ENCODE data around the gene PTGFRN.
"Not testable (repeated sequence)": the region's sequence is repeated elsewhere in the genome, so short reads cannot be mapped to it uniquely, and the experiment has no call there.

The PTGFRN gene

DNA sequence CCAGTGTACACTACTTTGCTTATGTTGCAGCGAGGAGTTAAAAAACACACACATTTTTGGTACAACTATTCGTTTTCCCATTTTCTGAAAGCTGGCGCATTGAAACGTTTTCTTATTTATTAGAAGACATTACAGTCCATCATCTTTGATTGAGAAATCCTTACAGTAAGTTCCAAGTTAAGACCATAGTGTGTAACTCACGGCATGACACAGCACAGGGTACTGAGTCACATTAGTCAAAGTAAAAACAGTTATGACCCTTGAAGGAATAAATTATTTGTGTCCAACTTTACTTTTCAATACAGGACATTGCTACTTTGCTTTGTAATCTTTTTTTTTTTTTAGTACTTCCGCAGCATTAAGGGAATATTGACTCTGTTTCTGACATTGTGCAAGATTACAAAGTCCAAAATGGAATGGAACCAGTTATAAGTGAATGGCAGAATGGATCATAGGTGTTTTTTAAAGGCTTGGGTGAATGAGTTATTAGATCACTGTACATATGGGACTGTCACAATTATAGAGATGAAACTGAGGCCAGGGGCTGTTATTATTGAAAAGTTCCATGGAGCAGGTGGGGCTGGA is 11.7 kb downstream of the PTGFRN start:
- H3K4me3 ChIP-seq (ENCODE audit: low read length) = no peak overlapping the region
- H3K27ac ChIP-seq (ENCODE audit: low read length) = no peak overlapping the region
- H3K4me1 ChIP-seq (ENCODE audit: insufficient read depth, low read length) = no peaks in the 10 kb centered on the region
- H3K9me3 ChIP-seq (ENCODE audit: insufficient read depth, low read depth, low read length) = no peaks in the 10 kb centered on the region
- H3K27me3 ChIP-seq (ENCODE audit: insufficient read depth, low read length) = no peaks in the 10 kb centered on the region
- no peak overlapping the region for H3K9ac ChIP-seq (ENCODE audit: low read depth, low read length)
- H3K36me3 ChIP-seq (ENCODE audit: insufficient read depth, low read depth, low read length) = no peaks in the 10 kb centered on the region

DNA sequence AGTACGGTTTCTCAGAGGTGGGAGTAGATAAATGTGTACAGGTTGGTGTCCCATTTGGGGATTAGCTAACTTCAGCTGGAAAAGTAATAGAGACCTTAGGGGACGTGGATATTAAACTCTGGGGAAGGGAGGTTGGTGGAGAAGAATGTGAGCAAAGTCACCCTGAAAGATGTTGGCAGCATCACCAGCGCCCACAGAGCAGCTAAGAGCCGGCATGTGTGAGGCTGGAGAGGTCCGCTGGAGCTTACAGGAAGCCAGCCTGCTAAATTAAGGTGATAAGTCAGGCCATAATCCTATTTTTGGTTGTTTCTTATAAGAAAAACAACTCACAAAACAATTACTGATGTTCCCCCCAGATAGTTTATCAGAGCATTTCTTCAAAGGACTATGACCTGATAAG is 12.2 kb downstream of the PTGFRN start:
- Histone ChIP-seq H3K27me3 (ENCODE audit: insufficient read depth, low read length) (no peaks in the 10 kb centered on the region), H3K27ac (ENCODE audit: low read length) (no peak overlapping the region), H3K9me3 (ENCODE audit: insufficient read depth, low read depth, low read length) (no peaks in the 10 kb centered on the region), H3K4me1 (ENCODE audit: insufficient read depth, low read length) (no peaks in the 10 kb centered on the region), H3K36me3 (ENCODE audit: insufficient read depth, low read depth, low read length) (no peaks in the 10 kb centered on the region), H3K9ac (ENCODE audit: low read depth, low read length) (no peak overlapping the region), H3K4me3 (ENCODE audit: low read length) (no peak overlapping the region)

DNA sequence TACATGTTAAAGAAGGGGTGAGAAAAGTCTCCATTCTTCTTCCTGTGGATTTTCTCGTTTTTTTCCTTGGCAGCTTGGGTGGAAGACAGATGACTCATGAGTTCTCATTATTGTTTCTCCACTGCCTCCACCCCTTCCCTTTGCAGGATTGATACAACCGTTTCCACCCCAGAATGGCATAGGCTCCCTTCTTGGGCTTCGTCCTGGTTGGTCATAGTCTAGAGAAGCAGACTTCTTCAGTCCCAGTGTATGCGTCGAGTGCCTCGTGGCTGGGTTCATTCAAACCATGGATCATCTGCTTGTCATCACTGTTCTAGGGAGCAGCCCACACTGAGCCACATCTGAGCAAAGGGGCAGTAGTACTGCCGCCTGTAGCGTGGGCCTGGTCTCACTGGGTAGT is 13.7 kb downstream of the PTGFRN start:
- H3K9me3 ChIP-seq (ENCODE audit: insufficient read depth, low read depth, low read length) = no peaks in the 10 kb centered on the region
- H3K9ac ChIP-seq (ENCODE audit: low read depth, low read length) = no peak overlapping the region
- H3K27ac ChIP-seq (ENCODE audit: low read length) = no peak overlapping the region
- H3K36me3 ChIP-seq (ENCODE audit: insufficient read depth, low read depth, low read length) = no peaks in the 10 kb centered on the region
- H3K4me1 ChIP-seq (ENCODE audit: insufficient read depth, low read length) = peaks cover 5% of the 10 kb centered on the region; the same call in 1 of the 2 replicates
- H3K4me3 ChIP-seq (ENCODE audit: low read length) = no peak overlapping the region
- H3K27me3 ChIP-seq (ENCODE audit: insufficient read depth, low read length) = no peaks in the 10 kb centered on the region

DNA sequence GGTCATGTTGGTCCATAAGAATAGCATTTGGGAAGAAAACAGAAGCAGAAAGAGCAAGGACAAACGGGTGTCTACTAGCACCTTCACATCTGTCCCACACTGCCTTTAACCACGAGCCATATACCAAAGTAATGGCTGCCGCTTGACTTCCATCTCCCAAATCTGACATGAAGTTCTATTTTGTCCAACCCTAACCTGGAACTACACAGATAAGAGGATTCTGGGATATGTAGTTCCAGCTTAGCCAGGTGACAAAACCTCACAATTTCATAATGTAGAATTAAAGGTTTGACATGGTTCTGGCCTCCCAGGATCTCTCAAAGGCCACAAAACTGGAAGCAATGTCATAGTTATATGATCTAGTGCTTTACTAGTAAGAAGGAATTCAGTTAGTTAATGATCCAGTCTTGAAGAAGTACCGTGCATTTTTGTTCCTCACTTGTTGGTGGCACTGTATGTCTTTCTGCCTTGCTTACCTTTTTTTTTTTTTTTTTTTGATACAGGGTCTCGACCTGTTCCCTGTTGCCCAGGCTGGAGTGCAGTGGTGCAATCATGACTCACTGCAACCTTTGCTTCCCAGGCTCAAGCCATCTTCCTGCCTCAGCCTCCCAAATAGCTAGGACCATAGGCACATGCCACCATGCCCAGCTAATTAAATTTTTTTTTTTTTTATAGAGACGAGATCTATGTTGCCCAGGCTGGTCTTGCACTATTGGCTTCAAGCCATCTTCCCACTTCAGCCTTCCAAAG is 17.5 kb downstream of the PTGFRN start:
- H3K36me3 ChIP-seq (ENCODE audit: insufficient read depth, low read depth, low read length) = no peaks in the 10 kb centered on the region
- H3K9me3 ChIP-seq (ENCODE audit: insufficient read depth, low read depth, low read length) = no peaks in the 10 kb centered on the region
- H3K27ac ChIP-seq (ENCODE audit: low read length) = no peak overlapping the region
- H3K4me3 ChIP-seq (ENCODE audit: low read length) = no peak overlapping the region
- H3K9ac ChIP-seq (ENCODE audit: low read depth, low read length) = no peak overlapping the region
- peaks cover 9% of the 10 kb centered on the region; the same call in 1 of the 2 replicates for H3K4me1 ChIP-seq (ENCODE audit: insufficient read depth, low read length)
- no peaks in the 10 kb centered on the region for H3K27me3 ChIP-seq (ENCODE audit: insufficient read depth, low read length)

DNA sequence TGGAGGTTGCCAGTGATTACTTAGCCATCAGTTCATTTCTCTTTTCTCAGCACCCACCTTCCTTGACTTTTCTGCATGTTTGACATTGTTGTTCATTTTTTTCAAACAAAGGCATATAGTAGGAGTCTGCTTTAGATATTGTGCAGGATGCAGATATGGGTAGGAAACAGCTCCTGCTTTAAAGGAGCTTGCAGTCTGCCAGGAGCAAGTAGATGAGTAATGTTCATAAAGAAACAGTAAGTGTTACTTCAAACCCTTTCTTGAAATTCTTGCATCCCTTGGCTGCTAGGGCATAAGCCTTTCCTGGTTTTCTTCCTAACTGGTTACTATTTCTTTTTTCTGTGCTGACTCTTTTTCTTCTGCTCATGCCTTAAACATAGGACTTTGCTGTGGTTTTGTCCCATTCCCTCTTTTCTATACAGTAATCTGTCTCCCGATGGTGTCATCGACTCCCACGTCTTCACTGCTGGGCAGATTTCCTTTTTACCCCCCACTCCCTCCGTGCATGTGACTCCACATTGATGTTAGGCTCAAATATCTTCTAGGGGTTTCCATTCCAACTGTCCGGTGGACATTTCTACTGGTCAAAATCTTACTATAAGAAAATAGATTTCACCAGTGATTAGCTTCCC is 20.4 kb downstream of the PTGFRN start:
- H3K9ac ChIP-seq (ENCODE audit: low read depth, low read length) = no peak overlapping the region
- H3K36me3 ChIP-seq (ENCODE audit: insufficient read depth, low read depth, low read length) = no peaks in the 10 kb centered on the region
- H3K4me1 ChIP-seq (ENCODE audit: insufficient read depth, low read length) = peaks cover 9% of the 10 kb centered on the region; the same call in 1 of the 2 replicates
- H3K9me3 ChIP-seq (ENCODE audit: insufficient read depth, low read depth, low read length) = no peaks in the 10 kb centered on the region
- H3K27me3 ChIP-seq (ENCODE audit: insufficient read depth, low read length) = no peaks in the 10 kb centered on the region
- H3K4me3 ChIP-seq (ENCODE audit: low read length) = no peak overlapping the region
- no peak overlapping the region for H3K27ac ChIP-seq (ENCODE audit: low read length)

DNA sequence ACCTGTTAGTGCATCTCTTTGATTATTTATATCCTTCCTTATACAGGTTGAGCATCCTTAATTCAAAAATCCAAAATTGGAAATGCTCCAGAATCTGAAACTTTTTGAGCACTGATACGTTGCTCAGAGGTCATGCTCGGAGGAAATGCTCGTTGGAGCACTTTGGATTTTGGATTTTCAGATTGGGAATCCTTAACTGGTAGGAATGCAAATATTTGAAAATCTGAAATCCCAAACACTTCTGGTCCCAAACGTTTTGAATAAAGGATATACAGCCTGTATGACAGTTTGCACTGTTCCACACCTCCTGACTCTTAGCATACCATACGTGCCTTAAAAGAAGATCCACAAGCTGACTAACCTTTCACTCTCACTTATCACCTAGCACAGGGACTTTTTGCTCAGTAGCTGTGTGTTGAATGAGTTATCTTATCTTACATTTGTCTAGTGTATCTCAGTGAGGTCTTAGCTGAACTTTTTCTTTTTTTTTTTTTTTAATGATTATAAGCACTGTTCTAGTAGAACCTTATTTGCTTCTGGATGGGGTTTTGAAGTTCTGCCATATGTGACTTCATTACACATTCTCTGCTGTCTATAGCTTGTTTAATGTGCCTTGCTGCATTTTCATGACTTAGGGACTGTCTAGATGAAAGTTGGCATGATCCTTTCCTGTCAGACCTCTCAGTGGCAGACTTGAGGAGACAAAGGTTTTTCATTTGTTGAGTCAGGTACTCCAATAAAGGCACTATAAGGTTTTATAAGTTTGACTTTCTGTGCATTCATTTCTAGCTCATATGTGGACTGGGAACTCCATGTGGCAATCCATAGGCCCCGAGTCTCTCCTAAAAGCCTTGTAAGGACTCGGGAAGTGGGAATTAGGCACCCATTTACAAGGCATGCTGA is 21.6 kb downstream of the PTGFRN start:
- H3K27me3 ChIP-seq (ENCODE audit: insufficient read depth, low read length) = no peaks in the 10 kb centered on the region
- no peak overlapping the region for H3K9ac ChIP-seq (ENCODE audit: low read depth, low read length)
- H3K9me3 ChIP-seq (ENCODE audit: insufficient read depth, low read depth, low read length) = no peaks in the 10 kb centered on the region
- no peak overlapping the region for H3K27ac ChIP-seq (ENCODE audit: low read length)
- H3K4me3 ChIP-seq (ENCODE audit: low read length) = no peak overlapping the region
- H3K36me3 ChIP-seq (ENCODE audit: insufficient read depth, low read depth, low read length) = no peaks in the 10 kb centered on the region
- peaks cover 9% of the 10 kb centered on the region; the same call in 1 of the 2 replicates for H3K4me1 ChIP-seq (ENCODE audit: insufficient read depth, low read length)

DNA sequence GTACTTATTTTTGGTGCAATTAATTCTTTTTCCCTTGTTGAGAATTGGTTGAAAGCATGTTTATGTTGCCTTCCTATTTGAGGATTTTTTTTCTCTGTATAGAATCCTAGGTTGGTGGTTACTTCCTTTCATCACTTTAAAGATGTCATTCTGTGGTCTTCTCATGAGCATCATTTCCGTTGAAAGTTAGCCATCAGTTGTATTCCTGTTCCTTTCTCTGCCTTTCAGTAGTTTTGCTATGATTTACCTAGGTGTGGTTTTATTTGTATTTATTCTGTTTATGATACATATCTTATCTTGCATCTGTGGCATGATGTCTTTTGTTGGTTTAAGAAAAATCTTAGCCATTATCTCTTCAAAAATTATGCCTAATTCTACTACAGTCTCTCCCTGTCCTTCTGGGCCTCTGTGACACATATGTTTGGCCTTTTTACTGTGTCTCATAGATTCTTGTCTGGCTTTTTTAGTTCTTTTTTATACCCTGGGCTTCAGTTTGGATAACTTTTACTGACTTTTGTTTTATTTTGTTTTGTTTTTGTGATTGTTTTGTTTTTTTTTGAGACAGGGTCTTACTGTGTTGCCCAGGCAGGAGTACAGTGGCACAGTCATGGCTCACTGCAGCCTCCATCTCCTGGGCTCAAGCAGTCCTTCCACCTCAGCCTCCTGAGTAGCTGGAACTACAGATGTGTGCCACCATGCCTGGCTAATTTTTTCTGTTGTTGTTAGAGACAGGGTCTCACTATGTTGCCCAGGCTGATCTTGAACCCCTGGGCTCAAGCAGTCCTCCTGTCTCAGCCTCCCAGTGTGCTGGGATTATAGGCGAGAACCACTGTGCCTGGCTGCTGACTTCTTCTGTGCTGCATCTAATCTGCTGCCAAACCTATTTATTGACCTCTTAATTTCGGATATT is 24.1 kb downstream of the PTGFRN start:
- Histone ChIP-seq H3K4me1 (ENCODE audit: insufficient read depth, low read length) (no peaks in the 10 kb centered on the region; the same call in 1 of the 2 replicates), H3K27me3 (ENCODE audit: insufficient read depth, low read length) (no peaks in the 10 kb centered on the region), H3K4me3 (ENCODE audit: low read length) (no peak overlapping the region), H3K9ac (ENCODE audit: low read depth, low read length) (no peak overlapping the region), H3K9me3 (ENCODE audit: insufficient read depth, low read depth, low read length) (no peaks in the 10 kb centered on the region), H3K36me3 (ENCODE audit: insufficient read depth, low read depth, low read length) (no peaks in the 10 kb centered on the region), H3K27ac (ENCODE audit: low read length) (no peak overlapping the region)

DNA sequence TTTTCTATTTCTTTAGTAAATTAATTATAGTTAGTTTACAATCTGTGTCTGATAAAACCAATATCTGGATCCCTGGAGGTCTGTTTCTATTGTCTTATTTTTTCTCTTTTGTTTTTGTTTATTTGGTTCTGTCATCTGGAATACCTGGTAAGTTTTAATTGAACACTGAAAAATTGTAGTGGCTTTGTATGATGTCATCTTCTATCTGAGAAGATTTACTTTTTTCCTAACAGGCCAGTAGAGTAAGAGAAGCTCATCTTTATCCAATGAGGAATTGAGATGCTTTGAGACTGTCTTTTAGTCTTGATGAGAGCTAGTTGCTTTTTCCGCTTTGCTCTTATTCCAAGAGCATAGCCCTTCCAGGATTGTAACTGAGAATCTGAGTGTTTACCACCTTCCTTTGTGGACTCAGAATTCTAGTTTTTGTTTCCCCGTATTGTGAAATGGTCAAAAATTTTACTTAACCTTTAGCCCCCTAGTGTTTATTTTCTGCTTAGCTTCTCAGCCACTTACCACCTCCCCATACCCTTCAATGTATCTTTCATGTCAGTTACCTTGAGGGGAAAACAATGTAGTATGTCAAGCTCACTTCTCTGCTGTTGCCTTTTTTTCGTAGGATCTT is 25.0 kb downstream of the PTGFRN start:
- Histone ChIP-seq H3K9ac (ENCODE audit: low read depth, low read length) (no peak overlapping the region), H3K4me3 (ENCODE audit: low read length) (no peak overlapping the region), H3K27me3 (ENCODE audit: insufficient read depth, low read length) (no peaks in the 10 kb centered on the region), H3K27ac (ENCODE audit: low read length) (no peak overlapping the region), H3K9me3 (ENCODE audit: insufficient read depth, low read depth, low read length) (no peaks in the 10 kb centered on the region), H3K36me3 (ENCODE audit: insufficient read depth, low read depth, low read length) (no peaks in the 10 kb centered on the region), H3K4me1 (ENCODE audit: insufficient read depth, low read length) (no peaks in the 10 kb centered on the region)

DNA sequence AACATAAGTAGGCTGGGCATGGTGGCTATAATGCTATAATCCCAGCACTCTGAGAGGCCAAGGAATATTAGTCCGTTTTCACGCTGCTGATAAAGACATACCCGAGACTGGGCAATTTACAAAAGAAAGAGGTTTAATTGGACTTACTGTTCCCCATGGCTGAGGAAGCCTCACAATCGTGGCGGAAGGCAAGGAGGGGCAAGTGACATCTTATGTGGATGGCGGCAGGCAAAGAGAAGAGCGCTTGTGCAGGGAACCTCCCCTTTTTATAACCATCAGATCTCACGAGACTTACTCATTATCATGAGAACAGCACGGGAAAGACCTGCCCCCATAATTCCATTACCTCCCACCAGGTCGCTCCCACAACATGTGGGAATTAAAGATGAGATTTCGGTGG is 28.5 kb downstream of the PTGFRN start:
- Histone ChIP-seq H3K4me3 (ENCODE audit: low read length) (no peak overlapping the region), H3K4me1 (ENCODE audit: insufficient read depth, low read length) (peaks cover 8% of the 10 kb centered on the region), H3K27me3 (ENCODE audit: insufficient read depth, low read length) (no peaks in the 10 kb centered on the region), H3K9me3 (ENCODE audit: insufficient read depth, low read depth, low read length) (no peaks in the 10 kb centered on the region), H3K9ac (ENCODE audit: low read depth, low read length) (no peak overlapping the region), H3K36me3 (ENCODE audit: insufficient read depth, low read depth, low read length) (peaks cover 16% of the 10 kb centered on the region), H3K27ac (ENCODE audit: low read length) (no peak overlapping the region)

DNA sequence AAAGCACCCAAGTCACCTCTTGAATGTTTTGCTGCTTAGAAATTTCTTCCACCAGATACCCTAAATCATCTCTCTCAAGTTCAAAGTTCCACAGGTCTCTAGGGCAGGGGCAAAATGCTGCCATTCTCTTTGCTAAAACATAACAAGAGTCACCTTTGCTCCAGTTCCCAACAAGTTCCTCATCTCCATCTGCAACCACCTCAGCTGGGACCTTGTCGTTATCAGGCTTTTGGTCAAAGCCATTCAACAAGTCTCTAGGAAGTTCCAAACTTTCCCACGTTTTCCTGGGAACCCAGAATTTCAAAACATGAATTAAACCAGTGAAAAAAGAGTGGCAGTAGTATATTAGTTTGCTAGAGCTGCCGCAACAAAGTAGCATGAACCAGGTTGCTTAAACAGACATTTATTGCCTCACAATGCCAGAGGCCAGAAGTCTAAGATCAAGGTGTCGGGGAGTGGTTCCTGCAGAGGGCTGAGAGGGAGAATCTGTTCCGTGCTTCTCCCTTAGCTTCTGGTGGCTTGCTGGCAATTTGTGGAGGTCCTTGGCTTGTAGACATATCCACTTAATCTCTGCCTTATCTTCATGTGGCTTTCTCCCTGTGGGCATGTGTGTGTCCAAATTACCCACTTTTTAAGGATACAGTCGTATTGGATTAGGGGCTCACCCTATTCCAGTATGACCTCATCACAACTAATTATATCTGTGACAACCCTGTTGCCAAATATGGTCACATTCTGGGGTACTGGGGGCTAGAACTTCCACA is 30.2 kb downstream of the PTGFRN start:
- not testable (repeated sequence) for H3K4me3 ChIP-seq (ENCODE audit: low read length); H3K27ac ChIP-seq (ENCODE audit: low read length); H3K27me3 ChIP-seq (ENCODE audit: insufficient read depth, low read length)

More for the DNA sequence above, 30.2 kb downstream of the PTGFRN start:
- H3K4me1 ChIP-seq (ENCODE audit: insufficient read depth, low read length); H3K9ac ChIP-seq (ENCODE audit: low read depth, low read length); H3K9me3 ChIP-seq (ENCODE audit: insufficient read depth, low read depth, low read length): not testable (repeated sequence)
- peaks cover 20% of the 10 kb centered on the region for H3K36me3 ChIP-seq (ENCODE audit: insufficient read depth, low read depth, low read length)
